ENCODE data around the gene WWTR1.

WWTR1 gene

DNA sequence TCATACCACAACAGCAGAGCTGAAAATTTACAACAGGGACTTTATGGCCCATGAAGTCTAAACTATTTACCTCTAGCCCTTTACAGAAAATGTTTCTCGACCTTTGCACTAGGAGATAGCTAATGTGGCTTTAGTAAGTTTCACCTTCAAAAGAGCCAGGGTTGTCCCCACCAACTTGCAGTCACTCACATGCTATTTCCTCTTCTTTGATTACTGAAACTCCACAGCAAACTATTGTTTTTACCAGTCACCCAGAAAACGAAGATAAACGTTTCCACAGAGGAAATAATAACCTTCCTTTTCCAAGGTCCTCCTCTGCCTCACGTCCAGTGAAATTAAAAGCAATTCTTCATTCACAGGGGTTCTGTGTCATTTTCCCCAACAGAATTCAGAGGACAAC, 48.2 kb downstream of the WWTR1 start:
- H3K4me3 Mint-ChIP-seq: no peak overlapping the region
- no peak overlapping the region for H3K27ac Mint-ChIP-seq
- H3K36me3 Mint-ChIP-seq (ENCODE audit: insufficient read depth): no peaks in the 10 kb centered on the region
- H3K4me1 Mint-ChIP-seq (ENCODE audit: low read depth in 2 of 2): no peaks in the 10 kb centered on the region
- ATAC-seq (replicated peaks): no peak
- H3K9me3 Mint-ChIP-seq: no peaks in the 10 kb centered on the region
- no peak for DNase-seq
- H3K27me3 Mint-ChIP-seq: no peaks in the 10 kb centered on the region

- peaks cover 2% of the 10 kb centered on the region for H3K36me3 Mint-ChIP-seq (ENCODE audit: insufficient read depth)
These were observed 48.8 kb downstream of the WWTR1 start for GRCh38 chr3:149608987-149609386.

GRCh38 chr3:149605902-149606301, 51.9 kb downstream of the WWTR1 start:
- DNase-seq: no peak
- Mint-ChIP-seq H3K36me3 (ENCODE audit: insufficient read depth) (peaks cover 3% of the 10 kb centered on the region), H3K27ac (no peak overlapping the region), H3K4me1 (ENCODE audit: low read depth in 2 of 2) (no peaks in the 10 kb centered on the region), H3K27me3 (no peaks in the 10 kb centered on the region), H3K4me3 (no peak overlapping the region), H3K9me3 (no peaks in the 10 kb centered on the region)
- ATAC-seq (replicated peaks): no peak

More at GRCh38 chr3:149608987-149609386, 48.8 kb downstream of the WWTR1 start:
- Mint-ChIP-seq H3K4me3 (no peak overlapping the region), H3K4me1 (ENCODE audit: low read depth in 2 of 2) (no peaks in the 10 kb centered on the region), H3K27me3 (no peaks in the 10 kb centered on the region), H3K9me3 (no peaks in the 10 kb centered on the region), H3K27ac (no peak overlapping the region)
- DNase-seq (no peak), ATAC-seq (replicated peaks) (no peak)

- no peak for DNase-seq
- H3K27me3 Mint-ChIP-seq: no peaks in the 10 kb centered on the region
- ATAC-seq (replicated peaks): no peak
- peaks cover 3% of the 10 kb centered on the region for H3K36me3 Mint-ChIP-seq (ENCODE audit: insufficient read depth)
- H3K4me1 Mint-ChIP-seq (ENCODE audit: low read depth in 2 of 2): no peaks in the 10 kb centered on the region
- H3K27ac Mint-ChIP-seq: no peak overlapping the region
- no peak overlapping the region for H3K4me3 Mint-ChIP-seq
- H3K9me3 Mint-ChIP-seq: no peaks in the 10 kb centered on the region
These were observed 53.5 kb downstream of the WWTR1 start for GRCh38 chr3:149604125-149604875.

GRCh38 chr3:149603126-149604074, 54.4 kb downstream of the WWTR1 start:
- DNase-seq (no peak), ATAC-seq (replicated peaks) (no peak)
- H3K27ac Mint-ChIP-seq: no peak overlapping the region
- H3K4me3 Mint-ChIP-seq: no peak overlapping the region
- H3K4me1 Mint-ChIP-seq (ENCODE audit: low read depth in 2 of 2): no peaks in the 10 kb centered on the region
- H3K36me3 Mint-ChIP-seq (ENCODE audit: insufficient read depth): peaks cover 3% of the 10 kb centered on the region
- no peaks in the 10 kb centered on the region for H3K27me3 Mint-ChIP-seq
- H3K9me3 Mint-ChIP-seq: no peaks in the 10 kb centered on the region

GRCh38 chr3:149600634-149601033, 57.2 kb downstream of the WWTR1 start:
- H3K9me3 Mint-ChIP-seq: no peaks in the 10 kb centered on the region
- H3K4me3 Mint-ChIP-seq: no peak overlapping the region
- H3K4me1 Mint-ChIP-seq (ENCODE audit: low read depth in 2 of 2): no peaks in the 10 kb centered on the region
- H3K27ac Mint-ChIP-seq: no peak overlapping the region
- DNase-seq (no peak), ATAC-seq (replicated peaks) (no peak)
- H3K36me3 Mint-ChIP-seq (ENCODE audit: insufficient read depth): peaks cover 3% of the 10 kb centered on the region
- no peaks in the 10 kb centered on the region for H3K27me3 Mint-ChIP-seq

DNA sequence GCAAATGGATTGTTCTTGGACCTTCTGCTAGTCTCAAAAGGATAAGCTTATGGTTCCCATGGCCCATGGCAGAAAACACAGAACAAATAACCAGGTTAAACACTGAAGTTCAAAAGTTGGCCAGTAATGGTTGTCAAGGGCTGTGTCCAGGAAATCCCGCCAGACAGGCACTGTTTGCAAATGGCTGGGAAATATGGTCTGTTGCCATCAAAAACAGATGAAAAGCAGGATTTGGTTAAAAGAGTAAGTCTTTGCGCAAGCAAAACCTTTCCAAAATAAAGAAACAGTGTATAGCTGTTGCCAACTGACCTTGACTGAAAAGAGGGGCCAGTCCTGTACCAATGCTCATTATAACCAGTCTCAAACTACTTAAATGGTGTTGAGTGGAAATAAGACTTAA, 58.6 kb downstream of the WWTR1 start:
- Mint-ChIP-seq H3K9me3 (no peaks in the 10 kb centered on the region), H3K4me1 (ENCODE audit: low read depth in 2 of 2) (no peaks in the 10 kb centered on the region), H3K4me3 (no peak overlapping the region), H3K27ac (no peak overlapping the region), H3K27me3 (no peaks in the 10 kb centered on the region), H3K36me3 (ENCODE audit: insufficient read depth) (peaks cover 3% of the 10 kb centered on the region)
- no peak for DNase-seq
- ATAC-seq (replicated peaks): no peak

DNA sequence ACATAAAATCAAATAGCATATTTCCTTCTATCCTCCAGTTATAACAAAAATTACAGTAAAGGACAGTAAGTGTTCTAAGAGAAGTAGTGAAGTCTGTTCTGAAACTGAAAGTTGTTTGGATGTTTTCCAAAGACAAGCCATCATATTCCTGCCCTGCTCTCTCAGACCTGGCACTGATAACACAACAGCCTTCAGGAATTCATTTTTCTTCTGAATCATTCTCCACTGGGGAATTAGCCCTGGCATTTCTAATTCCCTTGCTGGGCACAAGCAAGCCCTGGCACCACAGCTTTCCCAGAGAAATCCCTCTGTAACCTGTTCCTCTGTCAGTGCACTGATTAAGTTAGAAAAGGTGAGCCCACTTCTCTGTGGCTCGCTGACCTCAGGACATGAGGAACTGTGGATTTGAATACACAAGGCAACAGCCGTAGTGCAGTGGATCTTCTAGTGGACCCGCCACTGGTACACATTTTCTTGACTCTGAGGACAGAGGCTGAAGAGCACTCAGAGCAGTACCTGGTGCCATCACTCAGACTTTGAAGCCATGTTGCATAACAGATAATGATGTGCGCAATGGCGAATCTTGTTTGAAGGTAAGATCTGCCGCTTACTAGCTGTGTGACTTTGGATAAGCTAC, 61.6 kb downstream of the WWTR1 start:
- peaks cover 0 to 7% of the 10 kb centered on the region in 2 donors for H3K27me3 Mint-ChIP-seq
- no peak overlapping the region for H3K27ac Mint-ChIP-seq
- ATAC-seq (replicated peaks): no peak

DNA sequence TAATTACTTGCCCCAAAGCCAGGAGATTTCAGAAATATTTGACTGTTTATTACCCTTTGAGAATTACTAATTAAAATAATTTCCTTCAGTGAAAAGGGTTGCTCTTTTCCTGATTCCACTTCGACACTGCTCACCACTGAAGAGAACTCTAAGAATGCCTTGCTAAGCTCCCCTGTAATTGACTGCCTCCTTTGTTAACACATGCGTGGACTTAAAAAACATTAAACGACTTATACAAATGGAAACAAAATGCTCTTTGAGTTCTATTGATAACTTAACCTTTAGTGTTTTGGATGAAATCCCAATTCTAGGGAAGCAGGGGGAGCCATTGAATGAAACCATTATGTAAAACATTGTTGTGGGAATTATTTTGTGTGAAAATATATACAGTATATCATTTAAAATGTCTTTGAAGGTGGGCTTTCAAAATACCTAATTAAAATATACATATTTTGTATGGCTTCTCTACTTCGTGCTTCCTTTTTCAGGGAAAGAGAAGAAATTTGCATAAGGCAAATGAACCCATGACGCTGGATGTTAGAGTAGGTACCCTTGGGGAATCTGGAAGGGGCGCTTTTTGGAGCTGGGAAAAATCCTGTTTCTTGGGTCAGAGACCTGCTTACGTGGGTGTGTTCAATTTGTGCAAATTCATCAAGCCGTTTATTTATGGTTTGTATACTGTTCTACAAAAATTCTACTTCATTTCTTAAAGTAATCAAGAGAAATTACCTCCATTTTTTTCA, 64.2 kb downstream of the WWTR1 start:
- Mint-ChIP-seq H3K27me3 (peaks cover 0 to 7% of the 10 kb centered on the region in 2 donors), H3K36me3 (ENCODE audit: insufficient read depth) (no peaks in the 10 kb centered on the region), H3K27ac (no peak overlapping the region), H3K4me1 (ENCODE audit: low read depth in 2 of 2) (no peaks in the 10 kb centered on the region), H3K9me3 (no peaks in the 10 kb centered on the region), H3K4me3 (no peak overlapping the region)
- no peak for ATAC-seq (replicated peaks)
- DNase-seq: no peak

More for the DNA sequence above, 61.6 kb downstream of the WWTR1 start:
- no peaks in the 10 kb centered on the region for H3K36me3 Mint-ChIP-seq (ENCODE audit: insufficient read depth)
- no peaks in the 10 kb centered on the region for H3K9me3 Mint-ChIP-seq
- no peaks in the 10 kb centered on the region for H3K4me1 Mint-ChIP-seq (ENCODE audit: low read depth in 2 of 2)
- H3K4me3 Mint-ChIP-seq: no peak overlapping the region
- DNase-seq: no peak

DNA sequence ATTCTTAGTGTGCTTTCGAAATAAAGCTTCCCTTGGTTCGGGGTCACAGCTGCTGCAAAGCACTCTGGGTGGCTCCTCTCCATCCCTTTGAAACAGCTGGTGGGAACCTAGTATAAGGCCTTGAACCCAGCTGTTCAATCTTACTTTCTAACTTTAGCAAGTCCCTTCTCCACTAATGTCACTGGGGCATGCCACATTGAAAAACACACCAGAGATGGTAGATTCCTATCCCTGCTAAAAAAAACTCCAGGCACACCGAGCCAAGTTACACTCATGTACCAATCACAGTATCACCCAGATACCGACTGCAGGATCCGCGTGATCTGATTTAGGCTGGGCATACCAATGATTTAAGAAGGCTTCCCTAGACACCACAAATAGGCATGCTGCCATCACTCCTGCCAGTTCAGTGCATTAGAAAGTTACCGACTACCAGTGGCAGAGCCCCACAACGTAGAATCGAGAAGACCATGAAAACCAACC, 65.0 kb downstream of the WWTR1 start:
- ATAC-seq (replicated peaks): no peak
- Mint-ChIP-seq H3K36me3 (ENCODE audit: insufficient read depth) (no peaks in the 10 kb centered on the region), H3K27ac (no peak overlapping the region), H3K27me3 (peaks cover 0 to 7% of the 10 kb centered on the region in 2 donors), H3K4me3 (no peak overlapping the region), H3K9me3 (no peaks in the 10 kb centered on the region), H3K4me1 (ENCODE audit: low read depth in 2 of 2) (no peaks in the 10 kb centered on the region)
- DNase-seq: no peak

DNA sequence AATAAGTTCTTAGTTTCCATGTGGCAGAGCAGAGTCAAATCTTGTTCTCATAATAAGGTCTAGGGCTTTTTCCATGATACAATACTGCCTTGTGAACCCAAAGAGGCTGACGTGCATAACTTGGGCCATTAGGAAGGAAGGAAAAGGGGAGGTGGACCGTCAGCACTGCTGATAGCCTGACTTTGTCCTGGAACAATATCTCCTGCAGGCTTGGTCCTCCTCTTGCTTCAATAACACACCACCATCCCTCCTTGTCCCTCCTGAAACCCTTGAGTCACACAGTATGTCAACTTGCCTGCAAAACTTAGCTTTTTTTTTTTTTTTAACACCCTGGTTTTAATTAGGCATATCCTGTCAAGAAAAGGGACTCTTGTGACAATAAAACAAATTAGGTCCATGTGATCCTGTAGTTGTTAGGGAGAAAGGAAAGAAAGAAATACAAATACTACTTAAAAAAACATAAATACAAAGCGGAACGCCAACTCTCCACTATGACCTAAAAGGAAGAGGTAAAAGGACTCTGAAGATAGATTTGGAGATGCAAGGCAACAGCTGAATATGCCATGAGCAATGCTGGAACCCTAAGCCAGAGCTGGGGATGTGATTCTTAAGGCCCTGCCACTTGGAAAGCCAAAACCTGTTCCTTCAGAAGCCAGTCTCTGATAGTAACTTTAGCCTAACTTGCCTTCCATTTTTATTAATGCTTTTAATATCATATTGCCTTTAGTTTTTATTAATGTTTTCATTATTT, 67.0 kb downstream of the WWTR1 start:
- no peaks in the 10 kb centered on the region for H3K36me3 Mint-ChIP-seq (ENCODE audit: insufficient read depth)

GRCh38 chr3:149589332-149589731, 68.5 kb downstream of the WWTR1 start:
- Mint-ChIP-seq H3K27me3 (peaks cover 15 to 17% of the 10 kb centered on the region in 2 donors), H3K9me3 (no peaks in the 10 kb centered on the region), H3K4me3 (no peak overlapping the region)

More for the DNA sequence above, 67.0 kb downstream of the WWTR1 start:
- no peak for DNase-seq
- Mint-ChIP-seq H3K9me3 (no peaks in the 10 kb centered on the region), H3K4me1 (ENCODE audit: low read depth in 2 of 2) (no peaks in the 10 kb centered on the region), H3K27ac (no peak overlapping the region), H3K27me3 (peaks cover 12 to 17% of the 10 kb centered on the region in 2 donors), H3K4me3 (no peak overlapping the region)
- ATAC-seq (replicated peaks): no peak

More at GRCh38 chr3:149589332-149589731, 68.5 kb downstream of the WWTR1 start:
- Mint-ChIP-seq H3K4me1 (ENCODE audit: low read depth in 2 of 2) (peaks cover 0 to 5% of the 10 kb centered on the region in 2 donors), H3K27ac (no peak overlapping the region), H3K36me3 (ENCODE audit: insufficient read depth) (no peaks in the 10 kb centered on the region)
- ATAC-seq (replicated peaks): no peak
- no peak for DNase-seq
